ENCODE measurements around the gene GPC5. TPM values are rescaled to one million over a fixed set of nuclear protein-coding genes. Genes with fewer than 3 reads are reported as not detected.
A peak's percentile ranks its signal among the peaks of the same experiment; 100 is the strongest.

The GPC5 gene
- total and polyA plus RNA-seq, 3 experiments from 2014 or later, result 0.08 to 0.39 (median 0.13) TPM

- H3K9me3 Mint-ChIP-seq, result peaks cover 0 to 15% (median 0%) of the 10 kb centered on the region in 5 donors
- H3K27ac Mint-ChIP-seq, result peak overlapping the region in 5 of 8 donors; percentile 17 to 72 (median 38)
These were observed 1407.8 kb downstream of the GPC5 start for GRCh38 chr13:92806215-92806614.

DNA sequence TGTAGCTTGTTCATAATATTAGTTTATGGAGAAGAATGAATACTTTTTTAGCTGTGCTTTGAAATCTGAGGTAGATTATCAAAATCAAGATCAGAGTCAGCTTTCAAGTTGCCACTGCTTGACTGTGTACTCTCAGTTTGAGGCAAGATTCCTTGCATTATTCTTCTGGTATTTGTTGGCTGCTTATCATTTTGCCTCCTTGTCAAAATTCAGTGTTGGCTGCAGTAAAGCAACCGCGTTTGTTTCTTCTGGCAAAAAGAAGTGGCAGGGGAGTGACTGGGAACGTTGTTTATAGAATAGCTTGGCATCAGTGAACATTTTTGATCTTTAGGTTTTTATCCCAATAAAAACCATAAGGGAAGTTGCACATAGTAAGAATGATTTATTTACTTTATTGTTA lies 1408.9 kb downstream of the GPC5 start:
- H3K9me3 Mint-ChIP-seq, result peaks cover 0 to 17% (median 0%) of the 10 kb centered on the region in 5 donors
- no peaks in the 10 kb centered on the region for H3K36me3 Mint-ChIP-seq
- H3K27me3 ChIP-seq (ENCODE audit: insufficient read depth, low read length, poor library complexity, severe bottlenecking), result no peaks in the 10 kb centered on the region
- H3K4me3 ChIP-seq (ENCODE audit: low read length), result no peak overlapping the region
- no peak overlapping the region for H3K27ac ChIP-seq (ENCODE audit: low read depth, low read length)
- ChIA-PET CTCF (no interaction called here), POLR2A (no interaction called here)
- no peaks in the 10 kb centered on the region for H3K27me3 Mint-ChIP-seq
- DNase-seq, result no peak
- H3K27ac Mint-ChIP-seq, result no peak overlapping the region
- H3K4me1 ChIP-seq (ENCODE audit: insufficient read depth, low read length), result no peaks in the 10 kb centered on the region
- H3K9me3 ChIP-seq (ENCODE audit: low read length), result no peaks in the 10 kb centered on the region
- no peak overlapping the region for H3K4me3 Mint-ChIP-seq
- no peaks in the 10 kb centered on the region for H3K36me3 ChIP-seq (ENCODE audit: insufficient read depth, low read length)
- H3K4me1 Mint-ChIP-seq, result peaks cover 3 to 12% (median 6%) of the 10 kb centered on the region in 3 donors

More at GRCh38 chr13:92806215-92806614, 1407.8 kb downstream of the GPC5 start:
- Mint-ChIP-seq H3K4me3 (peak overlapping the region; percentile 69 to 85 (median 79)), H3K27me3 (no peaks in the 10 kb centered on the region), H3K36me3 (no peaks in the 10 kb centered on the region), H3K4me1 (peaks cover 3 to 12% (median 6%) of the 10 kb centered on the region in 3 donors)
- Histone ChIP-seq H3K27ac (ENCODE audit: low read depth, low read length) (no peak overlapping the region), H3K36me3 (ENCODE audit: insufficient read depth, low read length) (no peaks in the 10 kb centered on the region), H3K27me3 (ENCODE audit: insufficient read depth, low read length, poor library complexity, severe bottlenecking) (no peaks in the 10 kb centered on the region), H3K4me1 (ENCODE audit: insufficient read depth, low read length) (no peaks in the 10 kb centered on the region), H3K9me3 (ENCODE audit: low read length) (no peaks in the 10 kb centered on the region), H3K4me3 (ENCODE audit: low read length) (peak overlapping the region; percentile 53)
- CTCF ChIA-PET, result no interaction called here
- POLR2A ChIA-PET, result no interaction called here
- DNase-seq, result no peak

GRCh38 chr13:92807966-92808365 lies 1409.5 kb downstream of the GPC5 start:
- no peaks in the 10 kb centered on the region for H3K36me3 Mint-ChIP-seq
- no peak for DNase-seq
- Histone ChIP-seq H3K27ac (ENCODE audit: low read depth, low read length) (no peak overlapping the region), H3K9me3 (ENCODE audit: low read length) (no peaks in the 10 kb centered on the region), H3K4me1 (ENCODE audit: insufficient read depth, low read length) (no peaks in the 10 kb centered on the region), H3K27me3 (ENCODE audit: insufficient read depth, low read length, poor library complexity, severe bottlenecking) (no peaks in the 10 kb centered on the region), H3K4me3 (ENCODE audit: low read length) (no peak overlapping the region), H3K36me3 (ENCODE audit: insufficient read depth, low read length) (no peaks in the 10 kb centered on the region)
- ChIA-PET CTCF (no interaction called here), POLR2A (no interaction called here)
- H3K27ac Mint-ChIP-seq, result no peak overlapping the region
- H3K27me3 Mint-ChIP-seq, result no peaks in the 10 kb centered on the region
- peaks cover 0 to 18% (median 0%) of the 10 kb centered on the region in 5 donors for H3K9me3 Mint-ChIP-seq
- peaks cover 3 to 12% (median 6%) of the 10 kb centered on the region in 3 donors for H3K4me1 Mint-ChIP-seq
- H3K4me3 Mint-ChIP-seq, result no peak overlapping the region

DNA sequence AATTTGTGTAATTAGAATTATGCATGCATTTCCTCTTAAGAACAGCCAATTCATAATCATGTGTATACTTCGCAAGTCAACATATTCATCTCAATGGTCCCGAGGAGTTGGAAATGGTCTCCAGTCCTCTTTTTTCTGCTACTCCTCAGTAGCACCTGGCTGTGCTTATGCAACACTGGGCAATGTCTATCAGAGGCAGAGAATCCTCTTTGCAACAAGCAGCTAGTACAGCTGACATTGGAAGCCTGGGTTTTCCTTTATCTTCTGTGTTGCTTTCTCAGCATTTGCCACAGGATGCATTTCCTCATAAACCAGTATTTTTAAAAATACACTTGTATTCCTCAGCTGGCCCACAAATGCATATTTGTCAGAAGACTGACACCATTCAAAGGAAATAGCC lies 1422.9 kb downstream of the GPC5 start:
- Mint-ChIP-seq H3K4me1 (no peaks in the 10 kb centered on the region), H3K36me3 (no peaks in the 10 kb centered on the region), H3K27me3 (peaks cover 0 to 1% of the 10 kb centered on the region in 2 donors), H3K27ac (no peak overlapping the region), H3K4me3 (no peak overlapping the region), H3K9me3 (peaks cover 0 to 7% (median 3%) of the 10 kb centered on the region in 5 donors)
- Histone ChIP-seq H3K27ac (ENCODE audit: low read depth, low read length) (no peak overlapping the region), H3K27me3 (ENCODE audit: insufficient read depth, low read length, poor library complexity, severe bottlenecking) (no peaks in the 10 kb centered on the region), H3K4me3 (ENCODE audit: low read length) (no peak overlapping the region), H3K4me1 (ENCODE audit: insufficient read depth, low read length) (no peaks in the 10 kb centered on the region), H3K9me3 (ENCODE audit: low read length) (no peaks in the 10 kb centered on the region), H3K36me3 (ENCODE audit: insufficient read depth, low read length) (no peaks in the 10 kb centered on the region)
- POLR2A ChIA-PET, result no interaction called here
- no peak for DNase-seq
- CTCF ChIA-PET, result no interaction called here

- POLR2A ChIA-PET, result no interaction called here
- H3K27ac Mint-ChIP-seq, result no peak overlapping the region
- Histone ChIP-seq H3K9me3 (ENCODE audit: low read length) (no peaks in the 10 kb centered on the region), H3K36me3 (ENCODE audit: insufficient read depth, low read length) (no peaks in the 10 kb centered on the region), H3K27me3 (ENCODE audit: insufficient read depth, low read length, poor library complexity, severe bottlenecking) (no peaks in the 10 kb centered on the region), H3K4me1 (ENCODE audit: insufficient read depth, low read length) (no peaks in the 10 kb centered on the region), H3K27ac (ENCODE audit: low read depth, low read length) (no peak overlapping the region), H3K4me3 (ENCODE audit: low read length) (no peak overlapping the region)
- peaks cover 0 to 7% (median 3%) of the 10 kb centered on the region in 5 donors for H3K9me3 Mint-ChIP-seq
- DNase-seq, result no peak
- H3K4me3 Mint-ChIP-seq, result no peak overlapping the region
- H3K36me3 Mint-ChIP-seq, result no peaks in the 10 kb centered on the region
- CTCF ChIA-PET, result no interaction called here
- H3K27me3 Mint-ChIP-seq, result peaks cover 0 to 1% of the 10 kb centered on the region in 2 donors
- H3K4me1 Mint-ChIP-seq, result no peaks in the 10 kb centered on the region
These were observed 1424.6 kb downstream of the GPC5 start for GRCh38 chr13:92823059-92823458.

DNA sequence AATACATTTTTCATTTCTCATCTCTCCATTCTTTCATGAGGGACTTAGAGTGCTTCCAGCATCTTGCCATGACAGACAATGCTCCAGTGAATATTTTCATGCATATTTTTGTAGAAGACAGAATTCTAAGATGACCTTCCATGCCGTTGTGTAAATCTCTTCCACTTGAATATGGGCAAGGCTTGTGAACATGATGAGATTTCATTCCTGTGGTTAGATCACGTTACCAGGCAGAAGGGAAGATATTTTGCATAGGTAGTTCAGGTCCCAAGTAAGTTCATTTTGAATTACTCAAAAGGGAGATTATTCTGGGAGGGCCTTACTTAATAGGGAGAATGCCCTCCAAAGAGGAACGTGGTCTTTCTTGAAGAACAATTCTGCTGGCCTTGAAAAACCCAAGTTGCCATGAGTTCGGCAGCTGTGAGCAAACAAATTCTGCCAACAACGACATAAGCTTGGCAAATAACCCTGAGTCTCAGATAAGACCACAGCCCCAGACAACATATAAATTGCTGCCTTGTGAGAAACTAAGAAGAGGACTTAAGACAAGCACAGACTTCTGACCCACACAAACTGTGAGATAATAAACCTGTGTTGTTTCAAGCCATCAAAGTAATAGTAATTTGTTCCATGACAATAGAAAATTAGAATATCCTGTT lies 1427.6 kb downstream of the GPC5 start:
- Mint-ChIP-seq H3K4me1 (no peaks in the 10 kb centered on the region), H3K4me3 (no peak overlapping the region), H3K9me3 (peaks cover 0 to 3% (median 3%) of the 10 kb centered on the region in 5 donors), H3K27ac (no peak overlapping the region), H3K36me3 (no peaks in the 10 kb centered on the region), H3K27me3 (no peaks in the 10 kb centered on the region)
- Histone ChIP-seq H3K9me3 (ENCODE audit: low read length) (no peaks in the 10 kb centered on the region), H3K27ac (ENCODE audit: low read depth, low read length) (no peak overlapping the region), H3K4me3 (ENCODE audit: low read length) (no peak overlapping the region), H3K27me3 (ENCODE audit: insufficient read depth, low read length, poor library complexity, severe bottlenecking) (no peaks in the 10 kb centered on the region), H3K36me3 (ENCODE audit: insufficient read depth, low read length) (no peaks in the 10 kb centered on the region), H3K4me1 (ENCODE audit: insufficient read depth, low read length) (no peaks in the 10 kb centered on the region)
- ChIA-PET CTCF (no interaction called here), POLR2A (no interaction called here)
- no peak for DNase-seq

GRCh38 chr13:92827503-92827902 lies 1429.1 kb downstream of the GPC5 start:
- no peaks in the 10 kb centered on the region for H3K4me1 Mint-ChIP-seq
- H3K36me3 ChIP-seq (ENCODE audit: insufficient read depth, low read length), result no peaks in the 10 kb centered on the region
- H3K36me3 Mint-ChIP-seq, result no peaks in the 10 kb centered on the region
- H3K27me3 ChIP-seq (ENCODE audit: insufficient read depth, low read length, poor library complexity, severe bottlenecking), result no peaks in the 10 kb centered on the region
- H3K4me1 ChIP-seq (ENCODE audit: insufficient read depth, low read length), result no peaks in the 10 kb centered on the region
- no peak overlapping the region for H3K4me3 Mint-ChIP-seq
- H3K4me3 ChIP-seq (ENCODE audit: low read length), result no peak overlapping the region
- no peaks in the 10 kb centered on the region for H3K9me3 ChIP-seq (ENCODE audit: low read length)
- H3K27ac ChIP-seq (ENCODE audit: low read depth, low read length), result no peak overlapping the region
- ChIA-PET CTCF (no interaction called here), POLR2A (no interaction called here)
- no peak overlapping the region for H3K27ac Mint-ChIP-seq
- no peak for DNase-seq
- H3K9me3 Mint-ChIP-seq, result peaks cover 0 to 3% (median 2%) of the 10 kb centered on the region in 5 donors
- no peaks in the 10 kb centered on the region for H3K27me3 Mint-ChIP-seq

DNA sequence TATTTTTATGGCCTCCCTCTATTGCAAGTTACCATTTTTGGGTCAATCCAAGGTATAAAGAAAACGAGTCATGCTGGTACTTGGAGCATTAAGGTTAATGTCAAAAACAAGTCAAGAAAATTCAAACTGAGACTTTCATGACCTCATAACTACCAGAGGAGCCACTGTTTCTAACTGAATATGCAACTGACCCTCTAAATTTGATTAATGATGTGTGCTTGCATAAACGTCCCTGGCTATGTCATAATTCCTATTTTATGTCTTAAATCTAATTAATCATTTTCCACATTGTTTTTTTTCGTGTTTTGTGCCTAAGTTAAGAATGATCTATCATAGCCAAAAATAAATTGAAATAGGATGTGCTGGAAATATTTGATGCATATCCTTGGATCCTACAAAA lies 1431.5 kb downstream of the GPC5 start:
- no peak overlapping the region for H3K4me3 Mint-ChIP-seq
- no peaks in the 10 kb centered on the region for H3K36me3 Mint-ChIP-seq

More for the DNA sequence above, 1431.5 kb downstream of the GPC5 start:
- Histone ChIP-seq H3K36me3 (ENCODE audit: insufficient read depth, low read length) (no peaks in the 10 kb centered on the region), H3K4me1 (ENCODE audit: insufficient read depth, low read length) (no peaks in the 10 kb centered on the region), H3K27me3 (ENCODE audit: insufficient read depth, low read length, poor library complexity, severe bottlenecking) (no peaks in the 10 kb centered on the region), H3K9me3 (ENCODE audit: low read length) (no peaks in the 10 kb centered on the region), H3K4me3 (ENCODE audit: low read length) (no peak overlapping the region), H3K27ac (ENCODE audit: low read depth, low read length) (no peak overlapping the region)
- ChIA-PET CTCF (no interaction called here), POLR2A (no interaction called here)
- no peaks in the 10 kb centered on the region for H3K4me1 Mint-ChIP-seq
- no peak overlapping the region for H3K27ac Mint-ChIP-seq
- H3K27me3 Mint-ChIP-seq, result no peaks in the 10 kb centered on the region
- H3K9me3 Mint-ChIP-seq, result peaks cover 0 to 3% (median 0%) of the 10 kb centered on the region in 5 donors
- DNase-seq, result no peak
